Activated CD4-positive, alpha-beta T cell treated with anti-CD3 and anti-CD28 coated beads, Interleukin-2, amount 10 ng/mL, durations not matched to agents 24 days and 14 days (primary cell): ENCODE results near the gene PTP4A2. TPM values are rescaled to one million over a fixed set of nuclear protein-coding genes. Genes with fewer than 3 reads are reported as not detected.

Source experiments
- DNase-seq: peaks from one replicate; pipeline ENCODE4 v3.0.0; 2022
- H3K27ac Mint-ChIP-seq: one replicate; pipeline ENCODE4 v1.8.0; 2022; ENCODE audit warnings: mild to moderate bottlenecking, mixed read lengths
- H3K27me3 Mint-ChIP-seq: one replicate; pipeline ENCODE4 v1.8.0; 2022; ENCODE audit warnings: mixed read lengths
- H3K36me3 Mint-ChIP-seq: one replicate; pipeline ENCODE4 v1.8.0; 2022; ENCODE audit warnings: low read depth, mild to moderate bottlenecking, mixed read lengths
- H3K4me1 Mint-ChIP-seq: one replicate; pipeline ENCODE4 v1.8.0; 2021; ENCODE audit warnings: mixed read lengths
- H3K4me3 Mint-ChIP-seq: one replicate; pipeline ENCODE4 v1.8.0; 2022; ENCODE audit warnings: mild to moderate bottlenecking, moderate library complexity, mixed read lengths
- H3K9me3 Mint-ChIP-seq: one replicate; pipeline ENCODE4 v1.8.0; 2021; ENCODE audit warnings: mixed read lengths
- intact Hi-C: fragments of 100-400 bp; cut with micrococcal nuclease; formaldehyde crosslinking; loops from one replicate; pipeline ENCODE4 v1.15.1; 2023
- total RNA-seq: library from RNA; stranded (reverse); gene quantifications from 2 replicates; pipeline ENCODE4 v1.2.3, GENCODE V29; 2022

The PTP4A2 gene
- total RNA-seq, 1 donor from 2014 or later = 363 TPM

GRCh38 chr1:31880957-31881687 lies 57.0 kb downstream of the PTP4A2 start:
- intact Hi-C loops = no loop called here
- peaks cover 2% of the 10 kb centered on the region for H3K27me3 Mint-ChIP-seq
- no peak for DNase-seq
- no peak overlapping the region for H3K4me3 Mint-ChIP-seq
- H3K9me3 Mint-ChIP-seq = no peaks in the 10 kb centered on the region
- peaks cover 8% of the 10 kb centered on the region for H3K4me1 Mint-ChIP-seq
- H3K27ac Mint-ChIP-seq = no peak overlapping the region
- no peaks in the 10 kb centered on the region for H3K36me3 Mint-ChIP-seq

DNA sequence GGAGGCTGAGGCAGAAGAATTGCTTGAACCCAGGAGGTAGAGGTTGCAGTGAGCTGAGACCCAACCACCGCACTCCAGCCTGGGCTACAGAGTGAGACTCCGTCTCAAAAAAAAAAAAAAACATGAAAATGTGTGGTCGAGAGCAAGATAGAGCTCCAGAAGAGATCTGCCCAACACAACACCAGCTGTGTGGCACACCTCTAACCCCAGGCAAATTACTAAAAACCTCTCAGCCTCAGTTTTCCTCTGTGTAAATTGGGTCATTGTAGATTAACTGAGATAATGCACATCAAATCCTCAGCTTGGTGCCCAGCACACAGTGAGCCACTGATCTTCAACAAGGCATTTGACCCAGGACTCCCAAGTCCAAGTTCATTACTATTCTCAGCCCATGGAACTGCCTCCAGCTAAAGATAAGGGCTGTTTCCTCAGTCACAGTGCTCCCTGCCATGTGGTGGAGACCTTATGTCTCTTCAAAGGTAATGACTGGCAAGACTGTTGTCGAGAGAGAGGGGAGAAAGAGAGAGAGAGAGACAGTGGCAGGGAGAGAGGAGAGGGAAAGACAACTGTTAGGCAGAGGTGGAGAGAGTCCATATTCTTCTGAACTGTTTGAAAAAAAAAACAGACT lies 58.1 kb downstream of the PTP4A2 start:
- H3K4me3 Mint-ChIP-seq = no peak overlapping the region
- DNase-seq = no peak
- H3K27ac Mint-ChIP-seq = no peak overlapping the region
- H3K4me1 Mint-ChIP-seq = peaks cover 8% of the 10 kb centered on the region
- peaks cover 1% of the 10 kb centered on the region for H3K36me3 Mint-ChIP-seq
- intact Hi-C loops = no loop called here
- H3K9me3 Mint-ChIP-seq = no peaks in the 10 kb centered on the region
- peaks cover 2% of the 10 kb centered on the region for H3K27me3 Mint-ChIP-seq

GRCh38 chr1:31878058-31878457 lies 60.1 kb downstream of the PTP4A2 start:
- H3K36me3 Mint-ChIP-seq = peaks cover 2% of the 10 kb centered on the region
- intact Hi-C loops = no loop called here
- H3K27me3 Mint-ChIP-seq = peaks cover 2% of the 10 kb centered on the region
- no peak overlapping the region for H3K4me3 Mint-ChIP-seq
- DNase-seq = no peak
- peaks cover 2% of the 10 kb centered on the region for H3K9me3 Mint-ChIP-seq
- H3K27ac Mint-ChIP-seq = no peak overlapping the region
- peaks cover 12% of the 10 kb centered on the region for H3K4me1 Mint-ChIP-seq

DNA sequence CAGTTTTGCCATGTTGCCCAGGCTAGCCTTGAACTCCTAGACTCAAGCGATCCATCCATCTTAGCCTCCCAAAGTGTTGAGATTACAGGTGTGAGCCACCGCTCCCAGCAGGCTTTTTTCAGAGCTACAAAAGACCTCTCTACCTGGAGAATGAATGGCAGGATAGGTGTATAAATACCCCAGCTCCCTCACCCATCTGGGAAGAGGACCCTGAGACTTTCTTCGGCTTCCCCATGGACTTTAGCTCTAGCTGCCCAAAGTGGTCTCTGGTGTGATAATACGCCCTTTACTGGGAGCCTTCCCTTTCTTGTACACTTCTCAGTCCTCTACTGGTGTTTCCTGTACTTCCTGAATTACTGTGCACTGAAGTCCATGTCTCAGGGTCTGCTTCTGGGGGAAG lies 60.6 kb downstream of the PTP4A2 start:
- no peak for DNase-seq
- Mint-ChIP-seq H3K4me3 (no peak overlapping the region), H3K9me3 (peaks cover 4% of the 10 kb centered on the region), H3K4me1 (peaks cover 16% of the 10 kb centered on the region), H3K36me3 (peaks cover 5% of the 10 kb centered on the region), H3K27ac (no peak overlapping the region), H3K27me3 (peaks cover 2% of the 10 kb centered on the region)
- intact Hi-C loops = no loop called here

GRCh38 chr1:31875636-31876236 lies 62.4 kb downstream of the PTP4A2 start:
- DNase-seq = no peak
- peaks cover 2% of the 10 kb centered on the region for H3K27me3 Mint-ChIP-seq
- H3K4me3 Mint-ChIP-seq = no peak overlapping the region
- intact Hi-C loops = no loop called here
- H3K36me3 Mint-ChIP-seq = peaks cover 5% of the 10 kb centered on the region
- peaks cover 18% of the 10 kb centered on the region for H3K4me1 Mint-ChIP-seq
- H3K27ac Mint-ChIP-seq = no peak overlapping the region
- peaks cover 4% of the 10 kb centered on the region for H3K9me3 Mint-ChIP-seq

- DNase-seq = no peak
- intact Hi-C loops = loop anchor here (5.0 kb wide), 1 partner anchor 37 kb away; no protein-coding TSS in a partner anchor
- Mint-ChIP-seq H3K27ac (no peak overlapping the region), H3K9me3 (peaks cover 4% of the 10 kb centered on the region), H3K27me3 (no peaks in the 10 kb centered on the region), H3K36me3 (peaks cover 5% of the 10 kb centered on the region), H3K4me3 (no peak overlapping the region), H3K4me1 (peaks cover 15% of the 10 kb centered on the region)
Observed at GRCh38 chr1:31874942-31875341, 63.2 kb downstream of the PTP4A2 start.

DNA sequence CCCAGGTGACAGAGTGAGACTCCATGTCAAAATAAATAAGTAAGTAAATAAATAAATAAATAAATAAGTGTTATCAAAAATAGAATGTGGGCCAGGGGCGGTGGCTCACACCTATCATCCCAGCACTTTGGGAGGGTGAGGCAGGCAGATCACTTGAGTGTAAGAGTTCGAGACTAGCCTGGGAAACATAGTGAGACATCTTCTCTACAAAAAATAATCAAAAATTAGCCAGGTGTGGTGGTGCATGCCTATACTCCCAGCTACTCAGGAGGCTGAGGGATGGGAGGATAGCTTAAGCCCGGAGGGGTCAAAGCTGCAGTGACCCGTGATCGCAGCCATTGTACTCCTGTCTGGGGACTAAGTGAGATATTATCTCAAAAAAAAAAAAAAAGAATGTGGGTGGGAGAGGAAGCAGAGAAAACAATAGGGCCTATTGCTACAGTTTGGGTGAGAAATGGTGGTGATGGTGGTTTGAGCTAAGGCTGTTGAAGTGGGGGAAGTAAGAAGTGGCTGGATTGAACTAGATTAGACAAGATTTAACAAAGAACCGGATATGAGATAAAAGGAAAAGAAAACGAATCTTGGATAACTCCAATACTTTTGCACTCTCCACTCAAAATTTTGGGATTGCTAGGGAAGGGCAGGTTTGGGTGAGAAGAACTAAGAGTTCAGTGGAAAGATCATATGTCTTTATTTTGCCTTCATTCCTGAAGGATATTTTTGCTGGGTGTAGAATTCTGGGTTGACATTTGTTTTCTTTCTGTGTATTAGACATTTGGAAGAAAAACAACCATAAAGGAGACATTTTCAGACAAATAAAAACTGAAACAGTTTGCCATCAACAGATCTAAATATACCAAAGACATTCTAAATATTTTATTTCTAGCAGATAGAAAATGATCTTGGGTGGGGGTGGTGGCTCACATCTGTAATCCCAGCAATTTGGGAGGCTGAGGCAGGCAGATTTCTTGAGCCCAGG lies 65.2 kb downstream of the PTP4A2 start:
- peak overlapping the region; percentile 19 for H3K4me3 Mint-ChIP-seq
- no peaks in the 10 kb centered on the region for H3K27me3 Mint-ChIP-seq
- peak overlapping the region; percentile 77 for H3K27ac Mint-ChIP-seq
- peaks cover 4% of the 10 kb centered on the region for H3K9me3 Mint-ChIP-seq
- intact Hi-C loops = loop anchor here (5.0 kb wide), 1 partner anchor 39 kb away; no protein-coding TSS in a partner anchor
- peaks cover 21% of the 10 kb centered on the region for H3K4me1 Mint-ChIP-seq
- H3K36me3 Mint-ChIP-seq = peaks cover 5% of the 10 kb centered on the region
- DNase-seq = peak; percentile 67

DNA sequence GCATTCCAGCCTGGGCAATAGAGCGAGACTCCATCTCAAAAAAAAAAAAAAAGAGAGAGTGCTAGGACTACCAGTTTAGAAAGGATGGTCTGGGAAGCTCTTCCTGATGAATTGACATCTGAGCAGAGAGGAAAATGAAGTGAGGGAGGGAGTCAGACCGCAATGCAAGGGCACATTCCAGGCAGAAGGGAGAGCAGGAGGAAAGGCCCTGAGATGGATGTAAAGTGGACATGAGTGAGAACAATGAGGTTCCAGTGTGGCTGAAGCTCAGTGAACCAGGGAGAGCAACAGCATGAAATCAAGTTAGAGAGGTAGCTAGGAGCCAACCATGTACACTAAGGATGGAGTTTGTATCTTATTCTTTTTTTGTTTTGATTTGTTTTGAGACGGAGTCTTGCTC lies 66.5 kb downstream of the PTP4A2 start:
- no peak overlapping the region for H3K4me3 Mint-ChIP-seq
- H3K27ac Mint-ChIP-seq = no peak overlapping the region
- peaks cover 21% of the 10 kb centered on the region for H3K4me1 Mint-ChIP-seq
- peaks cover 4% of the 10 kb centered on the region for H3K9me3 Mint-ChIP-seq
- intact Hi-C loops = loop anchor here (5.0 kb wide), 1 partner anchor 41 kb away; no protein-coding TSS in a partner anchor
- H3K36me3 Mint-ChIP-seq = peaks cover 5% of the 10 kb centered on the region
- no peak for DNase-seq
- H3K27me3 Mint-ChIP-seq = no peaks in the 10 kb centered on the region

DNA sequence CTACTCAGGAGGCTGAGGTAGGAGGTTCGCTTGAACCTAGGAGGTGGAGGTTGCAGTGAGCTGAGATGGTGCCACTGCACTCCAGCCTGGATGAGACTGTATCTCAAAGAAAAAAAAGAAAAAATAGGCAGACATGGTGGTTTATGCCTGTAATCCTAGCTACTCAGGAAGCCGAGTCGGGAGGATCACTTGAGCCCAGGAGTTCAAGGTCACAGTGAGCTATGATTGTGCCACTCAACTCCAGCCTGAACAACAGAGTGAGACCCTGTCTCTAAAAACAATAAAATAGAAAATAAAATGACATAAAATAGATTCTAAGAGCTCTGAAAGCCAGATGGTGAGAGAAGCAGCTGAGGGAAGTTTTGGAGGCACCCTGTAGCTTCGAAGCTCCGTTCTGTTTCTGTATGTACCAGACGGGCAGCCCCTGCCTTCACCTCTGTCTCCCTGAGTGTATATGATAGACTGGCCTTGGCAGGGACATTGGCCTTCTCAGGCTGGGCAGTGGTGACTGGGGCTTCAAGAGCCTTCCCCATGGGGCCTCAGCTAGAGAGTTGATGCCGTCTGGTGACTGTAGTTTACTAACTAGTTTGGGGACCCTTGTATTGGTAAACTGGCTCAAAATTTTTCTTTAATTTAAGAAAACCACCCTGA lies 68.0 kb downstream of the PTP4A2 start:
- peaks cover 4% of the 10 kb centered on the region for H3K36me3 Mint-ChIP-seq
- H3K4me3 Mint-ChIP-seq = no peak overlapping the region
- intact Hi-C loops = loop anchor here (5.0 kb wide), 1 partner anchor 42 kb away; no protein-coding TSS in a partner anchor
- no peak overlapping the region for H3K27ac Mint-ChIP-seq
- peaks cover 4% of the 10 kb centered on the region for H3K9me3 Mint-ChIP-seq
- H3K27me3 Mint-ChIP-seq = no peaks in the 10 kb centered on the region
- no peak for DNase-seq
- peaks cover 17% of the 10 kb centered on the region for H3K4me1 Mint-ChIP-seq

DNA sequence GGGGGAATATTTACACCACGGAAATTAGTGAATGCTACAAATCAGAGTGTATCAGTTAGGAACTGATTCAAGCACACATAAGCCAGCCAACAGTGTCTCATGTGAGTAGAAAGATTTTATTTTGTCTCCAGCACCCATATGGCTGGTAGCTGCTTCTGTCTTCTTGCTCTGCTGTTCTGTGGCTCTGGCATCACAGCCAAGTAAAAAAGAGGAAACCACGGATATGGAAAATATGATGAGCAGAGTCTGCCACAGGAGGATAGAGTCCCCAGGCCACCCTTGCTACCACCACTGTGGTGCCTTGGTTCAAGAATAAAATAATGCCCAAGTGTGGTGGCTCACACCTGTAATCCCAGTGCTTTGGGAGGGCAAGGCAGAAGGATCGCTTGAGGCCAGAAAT lies 68.7 kb downstream of the PTP4A2 start:
- intact Hi-C loops = no loop called here
- H3K9me3 Mint-ChIP-seq = peaks cover 4% of the 10 kb centered on the region
- no peak for DNase-seq
- H3K36me3 Mint-ChIP-seq = peaks cover 4% of the 10 kb centered on the region
- H3K4me3 Mint-ChIP-seq = no peak overlapping the region
- H3K27ac Mint-ChIP-seq = no peak overlapping the region
- peaks cover 17% of the 10 kb centered on the region for H3K4me1 Mint-ChIP-seq
- H3K27me3 Mint-ChIP-seq = no peaks in the 10 kb centered on the region

DNA sequence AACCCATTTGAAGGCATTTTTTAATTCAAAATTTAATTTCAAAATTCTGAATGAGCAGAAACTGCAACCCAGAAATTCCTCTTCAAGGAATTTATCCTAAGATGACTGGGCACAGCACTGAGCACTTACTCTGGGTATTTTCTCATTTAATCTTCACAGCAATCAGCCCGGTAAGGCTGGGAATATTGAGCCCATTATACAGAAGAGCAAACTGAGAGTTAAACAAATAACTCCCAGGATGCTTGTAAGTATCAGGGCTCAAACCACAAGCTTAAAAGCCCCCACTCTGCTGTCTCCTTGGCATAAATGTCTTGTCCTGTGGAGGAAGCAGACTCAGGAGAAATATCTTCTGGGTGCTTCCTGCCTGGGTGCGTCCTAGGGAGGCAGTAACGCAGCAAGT lies 69.3 kb downstream of the PTP4A2 start:
- no peak for DNase-seq
- peaks cover 4% of the 10 kb centered on the region for H3K36me3 Mint-ChIP-seq
- H3K4me3 Mint-ChIP-seq = no peak overlapping the region
- H3K9me3 Mint-ChIP-seq = peaks cover 4% of the 10 kb centered on the region
- H3K27ac Mint-ChIP-seq = no peak overlapping the region
- H3K4me1 Mint-ChIP-seq = peaks cover 17% of the 10 kb centered on the region
- H3K27me3 Mint-ChIP-seq = no peaks in the 10 kb centered on the region
- intact Hi-C loops = no loop called here

DNA sequence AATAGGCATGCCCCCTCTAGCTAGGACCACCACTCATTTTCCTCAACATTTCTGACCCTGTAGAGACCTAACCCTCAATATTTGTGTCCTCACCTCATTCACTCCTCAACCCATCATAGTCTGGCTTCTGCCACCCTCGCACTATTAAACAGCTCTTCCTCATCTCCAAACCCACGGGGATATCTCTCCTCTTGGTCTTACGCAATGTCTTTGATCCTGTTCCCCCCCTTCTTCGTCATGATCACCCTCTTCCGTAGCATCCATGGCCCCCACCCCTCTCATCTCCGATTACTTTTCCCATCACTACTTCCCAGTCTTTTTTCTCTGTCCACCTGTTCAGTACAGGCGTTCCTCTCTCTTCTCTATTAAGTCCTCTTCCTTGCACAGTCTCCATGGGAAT lies 70.6 kb downstream of the PTP4A2 start:
- Mint-ChIP-seq H3K27me3 (no peaks in the 10 kb centered on the region), H3K4me3 (no peak overlapping the region), H3K4me1 (peaks cover 8% of the 10 kb centered on the region), H3K27ac (no peak overlapping the region), H3K36me3 (no peaks in the 10 kb centered on the region), H3K9me3 (no peaks in the 10 kb centered on the region)
- intact Hi-C loops = no loop called here
- DNase-seq = no peak

DNA sequence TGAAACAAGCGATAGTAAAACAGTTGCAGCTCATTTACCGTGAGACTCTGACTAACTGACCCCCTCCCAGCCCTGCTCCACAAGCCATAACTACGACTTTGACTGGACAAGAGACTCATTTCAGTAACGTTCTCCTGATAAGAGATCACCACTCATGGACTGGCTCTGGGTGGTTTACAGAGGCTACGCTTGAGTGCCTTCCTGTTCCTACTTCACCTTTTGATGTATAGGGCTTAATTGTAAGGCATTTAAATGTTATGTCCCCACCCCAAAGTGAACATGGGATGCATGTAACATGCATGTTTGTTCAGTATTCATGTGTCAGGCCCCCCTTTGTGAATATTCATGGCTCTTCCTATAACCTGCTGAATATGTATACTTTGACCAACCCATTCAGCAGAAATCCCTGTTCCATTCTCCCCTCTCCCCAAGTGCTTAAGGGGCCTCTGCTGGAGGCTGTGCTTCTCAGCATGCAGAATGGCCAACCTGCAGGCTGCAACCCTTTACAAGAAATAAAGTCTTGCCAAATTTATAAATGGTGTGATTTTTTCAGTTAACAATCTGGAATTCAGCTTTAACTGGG lies 71.6 kb downstream of the PTP4A2 start:
- no peaks in the 10 kb centered on the region for H3K9me3 Mint-ChIP-seq
- intact Hi-C loops = no loop called here
- peaks cover 6% of the 10 kb centered on the region for H3K4me1 Mint-ChIP-seq
- no peak overlapping the region for H3K27ac Mint-ChIP-seq
- H3K27me3 Mint-ChIP-seq = no peaks in the 10 kb centered on the region
- DNase-seq = no peak
- no peak overlapping the region for H3K4me3 Mint-ChIP-seq
- H3K36me3 Mint-ChIP-seq = no peaks in the 10 kb centered on the region
